Activated effector memory CD4-positive, alpha-beta T cell treated with Interleukin-2 at 50 U/mL for 16 hours (primary cell): ENCODE measurements around the gene EGFR.

Experiments
- DNase-seq: peaks from one replicate; pipeline ENCODE4 v3.0.0-alpha.2; 2020

Gene EGFR

GRCh38 chr7:55194522-55194921 is 175.7 kb downstream of the EGFR start:
- DNase-seq: no peak

- DNase-seq: no peak
These were observed 180.0 kb downstream of the EGFR start for GRCh38 chr7:55198634-55199392.

GRCh38 chr7:55199418-55199817 is 180.6 kb downstream of the EGFR start:
- no peak for DNase-seq

GRCh38 chr7:55200441-55200840 is 181.6 kb downstream of the EGFR start:
- no peak for DNase-seq

- DNase-seq: no peak
These were observed 183.5 kb downstream of the EGFR start for GRCh38 chr7:55202150-55202913.

- no peak for DNase-seq
These were observed 184.5 kb downstream of the EGFR start for GRCh38 chr7:55203300-55203699.

GRCh38 chr7:55205124-55205955 is 186.5 kb downstream of the EGFR start:
- DNase-seq: no peak

GRCh38 chr7:55206235-55207029 is 187.6 kb downstream of the EGFR start:
- DNase-seq: no peak

- DNase-seq: no peak
These were observed 188.8 kb downstream of the EGFR start for GRCh38 chr7:55207436-55208125.

- no peak for DNase-seq
These were observed 190.5 kb downstream of the EGFR start for GRCh38 chr7:55209366-55209765.

- no peak for DNase-seq
These were observed 191.4 kb downstream of the EGFR start for GRCh38 chr7:55210176-55210575.

GRCh38 chr7:55210716-55211115 is 191.9 kb downstream of the EGFR start:
- DNase-seq: no peak

- no peak for DNase-seq
These were observed 192.9 kb downstream of the EGFR start for GRCh38 chr7:55211726-55212125.

GRCh38 chr7:55212176-55212575 is 193.4 kb downstream of the EGFR start:
- no peak for DNase-seq

- no peak for DNase-seq
These were observed 194.0 kb downstream of the EGFR start for GRCh38 chr7:55212838-55213237.

GRCh38 chr7:55214707-55215106 is 195.9 kb downstream of the EGFR start:
- no peak for DNase-seq

GRCh38 chr7:55223023-55223422 is 204.2 kb downstream of the EGFR start:
- no peak for DNase-seq

- no peak for DNase-seq
These were observed 205.3 kb downstream of the EGFR start for GRCh38 chr7:55224111-55224510.

GRCh38 chr7:55224810-55225209 is 206.0 kb downstream of the EGFR start:
- no peak for DNase-seq

- DNase-seq: no peak
These were observed 211.2 kb downstream of the EGFR start for GRCh38 chr7:55230014-55230413.

GRCh38 chr7:55231736-55232280 is 213.0 kb downstream of the EGFR start:
- DNase-seq: no peak

GRCh38 chr7:55233001-55233400 is 214.2 kb downstream of the EGFR start:
- DNase-seq: no peak
